Vagina (tissue), 2 donors: ENCODE results near the gene FGF21. TPM values are rescaled to one million over a fixed set of nuclear protein-coding genes. Genes with fewer than 3 reads are reported as not detected.
"Not testable (repeated sequence)": the region's sequence is repeated elsewhere in the genome, so short reads cannot be mapped to it uniquely, and the experiment has no call there.

ENCODE experiments used
- DNase-seq, 2 donors: peaks; one replicate each; pipeline ENCODE4 v3.0.0-alpha.2; 2017; ENCODE audit errors: extremely low spot score in 2 of 2
- H3K27ac ChIP-seq: fragments of 200-600 bp; sonication (generic); one replicate; pipeline ENCODE4 v1.5.1; 2019
- H3K27me3 ChIP-seq: fragments of 200-600 bp; sonication (generic); one replicate; pipeline ENCODE4 v1.5.1; 2019
- H3K36me3 ChIP-seq, 2 donors: fragments of 200-600 bp; sonication (generic); one replicate each; pipeline ENCODE4 v1.5.1; 2017 to 2019
- H3K4me1 ChIP-seq: fragments of 200-600 bp; sonication (generic); one replicate; pipeline ENCODE4 v1.5.1; 2019
- H3K4me3 ChIP-seq, 2 donors: fragments of 200-600 bp; sonication (generic); 1 replicate in 1 of 2; 2 replicates in 1 of 2; pipeline ENCODE4 v1.5.1; 2016 to 2019
- H3K9me3 ChIP-seq: fragments of 200-600 bp; sonication (generic); one replicate; pipeline ENCODE4 v1.5.1; 2019
- POLR2A ChIP-seq, 2 donors: fragments of 450-650 bp; IDR thresholded peaks; one replicate each; pipeline ENCODE4 v1.6.1; 2017; ENCODE audit warnings: antibody characterized with exemption in 2 of 2, mild to moderate bottlenecking in 2 of 2, moderate library complexity in 2 of 2
- POLR2AphosphoS5 ChIP-seq, 2 donors: sonication (generic); formaldehyde crosslinking; IDR thresholded peaks; one replicate each; pipeline ENCODE4 v1.9.0; 2017; ENCODE audit warnings: antibody characterized with exemption in 2 of 2, mild to moderate bottlenecking in 2 of 2, low read depth in 1 of 2; ENCODE audit not compliant: insufficient read depth in 1 of 2
- intact Hi-C: fragments of 100-400 bp; cut with DNase I; formaldehyde crosslinking; loops from one replicate; pipeline ENCODE4 v1.15.1; 2023
- total RNA-seq: library from RNA; depleted of rRNA; stranded (reverse); fragments of >200 nt; gene quantifications from one replicate; pipeline ENCODE4 v1.2.3, GENCODE V29; 2016
- TF ChIP-seq, protein P1 (sequence below), 3 experiments: fragments of 450-650 bp in 2 of 3; fragments of 200-600 bp in 1 of 3; sonication (generic) in 1 of 3; IDR thresholded peaks; one replicate each; pipeline ENCODE4 v1.5.1; 2017 to 2019; ENCODE audit warnings: antibody characterized with exemption in 3 of 3, mild to moderate bottlenecking in 2 of 3, moderate library complexity in 2 of 3

FGF21 gene
- total RNA-seq, 1 donor from 2014 or later: not detected

DNA sequence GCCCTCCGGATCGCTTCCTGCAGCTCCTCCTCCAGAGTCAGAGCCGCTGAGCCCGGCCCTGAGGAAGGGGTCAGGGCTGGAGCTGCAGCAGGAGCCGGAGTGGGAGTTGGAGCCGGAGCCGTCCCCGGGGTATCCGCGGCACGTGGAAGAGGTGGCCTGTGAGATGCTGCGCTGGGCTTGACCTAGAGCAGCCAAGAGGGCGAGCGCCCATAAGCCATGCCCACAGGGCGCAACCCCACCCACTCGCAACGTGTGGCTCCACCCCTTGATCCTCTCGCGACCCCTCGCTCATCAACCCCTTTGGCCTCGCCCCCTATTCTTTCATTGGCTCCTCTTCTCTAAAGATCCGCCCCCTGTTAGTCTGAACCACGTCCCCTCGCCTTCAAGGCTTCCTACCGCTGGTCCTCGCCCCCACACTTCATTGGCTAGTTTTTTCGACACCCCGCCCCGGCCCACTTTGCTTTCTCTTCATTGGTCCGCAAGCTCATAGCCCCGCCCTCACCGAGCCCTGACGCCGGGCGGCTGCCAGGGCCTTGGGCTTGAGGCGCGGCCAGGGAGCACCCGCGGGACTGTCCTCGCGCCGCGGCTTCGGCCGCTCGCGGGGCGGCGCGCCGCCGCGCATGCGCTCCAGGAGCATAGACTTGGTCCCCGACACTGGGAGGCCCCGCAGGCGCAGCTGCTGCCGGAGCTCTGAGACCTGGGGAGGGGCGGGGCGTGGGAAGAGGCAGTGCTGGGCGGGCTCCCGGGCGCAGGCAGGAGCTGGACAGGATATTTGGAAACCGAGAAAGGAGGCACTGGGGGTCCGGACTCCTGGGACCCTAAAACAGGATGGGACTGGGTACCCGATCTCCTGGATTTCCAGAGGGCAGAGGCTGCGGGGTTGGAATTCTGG is 41.2 kb upstream of the FGF21 start:
- intact Hi-C loops: no loop called here
- H3K27me3 ChIP-seq: no peaks in the 10 kb centered on the region
- peaks cover 54% of the 10 kb centered on the region for H3K4me1 ChIP-seq
- H3K4me3 ChIP-seq: peak overlapping the region; percentile 62 to 79
- H3K9me3 ChIP-seq: no peaks in the 10 kb centered on the region
- no peaks in the 10 kb centered on the region for H3K36me3 ChIP-seq
- peak; percentile 99 to 100 for DNase-seq
- TF ChIP-seq POLR2A (IDR thresholded peaks at IDR 0.05): peak in 1 of 2 donors; percentile 58
- TF ChIP-seq POLR2AphosphoS5 (IDR thresholded peaks at IDR 0.05; ENCODE audit: insufficient read depth in 1 of 2, low read depth in 1 of 2): peak; percentile 63 to 72
- TF ChIP-seq, protein P1, sequence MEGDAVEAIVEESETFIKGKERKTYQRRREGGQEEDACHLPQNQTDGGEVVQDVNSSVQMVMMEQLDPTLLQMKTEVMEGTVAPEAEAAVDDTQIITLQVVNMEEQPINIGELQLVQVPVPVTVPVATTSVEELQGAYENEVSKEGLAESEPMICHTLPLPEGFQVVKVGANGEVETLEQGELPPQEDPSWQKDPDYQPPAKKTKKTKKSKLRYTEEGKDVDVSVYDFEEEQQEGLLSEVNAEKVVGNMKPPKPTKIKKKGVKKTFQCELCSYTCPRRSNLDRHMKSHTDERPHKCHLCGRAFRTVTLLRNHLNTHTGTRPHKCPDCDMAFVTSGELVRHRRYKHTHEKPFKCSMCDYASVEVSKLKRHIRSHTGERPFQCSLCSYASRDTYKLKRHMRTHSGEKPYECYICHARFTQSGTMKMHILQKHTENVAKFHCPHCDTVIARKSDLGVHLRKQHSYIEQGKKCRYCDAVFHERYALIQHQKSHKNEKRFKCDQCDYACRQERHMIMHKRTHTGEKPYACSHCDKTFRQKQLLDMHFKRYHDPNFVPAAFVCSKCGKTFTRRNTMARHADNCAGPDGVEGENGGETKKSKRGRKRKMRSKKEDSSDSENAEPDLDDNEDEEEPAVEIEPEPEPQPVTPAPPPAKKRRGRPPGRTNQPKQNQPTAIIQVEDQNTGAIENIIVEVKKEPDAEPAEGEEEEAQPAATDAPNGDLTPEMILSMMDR (IDR thresholded peaks at IDR 0.05): no peak
- H3K27ac ChIP-seq: peak overlapping the region; percentile 95

DNA sequence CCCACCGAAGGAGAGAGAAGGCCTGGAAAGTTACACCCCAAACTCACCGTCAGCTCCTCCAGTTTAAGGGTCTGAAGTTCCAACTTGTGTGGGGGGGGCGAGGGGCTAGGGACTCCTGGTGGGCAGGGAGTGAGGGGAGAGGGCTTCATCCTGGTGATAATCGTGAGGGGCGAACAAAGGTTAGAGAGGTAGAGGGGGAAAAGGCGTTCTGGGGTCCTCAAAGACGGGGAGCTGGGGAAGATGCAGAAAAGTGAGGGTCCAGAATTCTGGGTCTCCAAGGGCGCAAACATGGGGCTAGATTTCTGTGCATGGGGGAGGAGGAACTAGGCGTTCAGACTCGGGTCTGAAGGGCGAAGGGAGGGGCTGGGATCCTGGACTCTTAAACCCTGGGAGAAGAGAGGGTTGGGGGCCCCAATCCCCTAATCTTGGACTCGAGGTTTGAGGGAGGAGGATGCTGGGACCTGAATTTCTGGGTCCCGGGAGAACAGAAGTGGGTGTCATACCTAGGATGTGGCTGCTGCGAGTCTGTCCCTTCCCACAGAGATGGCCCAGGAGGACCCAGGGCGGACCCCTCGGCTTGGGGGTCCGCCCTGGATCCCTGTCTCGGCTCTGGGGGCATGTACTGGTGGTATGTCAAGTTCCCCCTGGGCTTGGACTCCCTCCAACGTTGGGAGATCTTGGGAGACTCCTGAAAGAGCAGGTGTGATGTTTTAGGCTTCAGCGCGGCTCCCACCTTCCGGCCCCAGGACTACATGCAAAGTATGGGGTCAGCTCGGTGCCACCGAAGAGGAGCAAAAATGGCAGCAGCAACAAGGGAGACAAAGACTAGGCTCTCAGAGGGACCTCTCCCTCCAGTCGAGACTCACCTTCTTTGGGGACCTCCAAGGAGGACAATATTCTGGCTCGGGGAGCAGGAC is 40.3 kb upstream of the FGF21 start:
- peak overlapping the region; percentile 95 for H3K27ac ChIP-seq
- no peaks in the 10 kb centered on the region for H3K27me3 ChIP-seq
- peak overlapping the region; percentile 58 to 62 for H3K4me3 ChIP-seq
- no peaks in the 10 kb centered on the region for H3K36me3 ChIP-seq
- TF ChIP-seq, protein P1 (IDR thresholded peaks at IDR 0.05): no peak
- TF ChIP-seq POLR2A (IDR thresholded peaks at IDR 0.05) (no peak), POLR2AphosphoS5 (IDR thresholded peaks at IDR 0.05; ENCODE audit: insufficient read depth in 1 of 2, low read depth in 1 of 2) (no peak)
- no peaks in the 10 kb centered on the region for H3K9me3 ChIP-seq
- intact Hi-C loops: no loop called here
- no peak for DNase-seq
- peaks cover 62% of the 10 kb centered on the region for H3K4me1 ChIP-seq

DNA sequence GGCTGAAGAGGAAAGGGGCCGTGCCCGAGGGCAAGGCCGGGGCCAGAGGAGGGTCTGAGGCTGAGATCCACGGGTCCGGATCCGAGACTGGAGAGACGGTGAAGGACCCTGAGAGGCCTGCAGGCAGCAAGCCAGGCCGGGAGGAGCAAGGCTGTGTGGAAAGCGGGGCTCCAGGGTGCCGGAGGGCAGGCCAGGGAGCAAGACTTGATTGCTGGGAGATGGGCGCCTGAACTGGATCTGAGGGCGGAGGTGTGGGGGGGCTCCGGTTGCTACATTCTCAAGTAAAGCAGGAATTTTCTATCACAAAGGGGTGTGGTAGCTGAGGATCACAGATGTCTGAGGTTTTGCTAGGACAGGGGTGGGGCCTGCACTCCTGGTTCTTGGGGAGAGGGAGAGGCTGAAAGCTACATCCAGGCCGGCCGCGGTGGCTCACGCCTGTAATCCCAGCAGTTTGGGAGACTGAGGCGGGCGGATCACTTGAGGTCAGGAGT is 39.6 kb upstream of the FGF21 start:
- H3K36me3 ChIP-seq: no peaks in the 10 kb centered on the region
- H3K4me3 ChIP-seq: peak overlapping the region; percentile 58 to 62
- H3K9me3 ChIP-seq: no peaks in the 10 kb centered on the region
- H3K4me1 ChIP-seq: peaks cover 66% of the 10 kb centered on the region
- no peaks in the 10 kb centered on the region for H3K27me3 ChIP-seq
- intact Hi-C loops: no loop called here
- DNase-seq: no peak
- TF ChIP-seq POLR2A (IDR thresholded peaks at IDR 0.05) (no peak), POLR2AphosphoS5 (IDR thresholded peaks at IDR 0.05; ENCODE audit: insufficient read depth in 1 of 2, low read depth in 1 of 2) (peak in 1 of 2 donors; percentile 11)
- TF ChIP-seq, protein P1 (IDR thresholded peaks at IDR 0.05): no peak
- peak overlapping the region; percentile 95 for H3K27ac ChIP-seq

DNA sequence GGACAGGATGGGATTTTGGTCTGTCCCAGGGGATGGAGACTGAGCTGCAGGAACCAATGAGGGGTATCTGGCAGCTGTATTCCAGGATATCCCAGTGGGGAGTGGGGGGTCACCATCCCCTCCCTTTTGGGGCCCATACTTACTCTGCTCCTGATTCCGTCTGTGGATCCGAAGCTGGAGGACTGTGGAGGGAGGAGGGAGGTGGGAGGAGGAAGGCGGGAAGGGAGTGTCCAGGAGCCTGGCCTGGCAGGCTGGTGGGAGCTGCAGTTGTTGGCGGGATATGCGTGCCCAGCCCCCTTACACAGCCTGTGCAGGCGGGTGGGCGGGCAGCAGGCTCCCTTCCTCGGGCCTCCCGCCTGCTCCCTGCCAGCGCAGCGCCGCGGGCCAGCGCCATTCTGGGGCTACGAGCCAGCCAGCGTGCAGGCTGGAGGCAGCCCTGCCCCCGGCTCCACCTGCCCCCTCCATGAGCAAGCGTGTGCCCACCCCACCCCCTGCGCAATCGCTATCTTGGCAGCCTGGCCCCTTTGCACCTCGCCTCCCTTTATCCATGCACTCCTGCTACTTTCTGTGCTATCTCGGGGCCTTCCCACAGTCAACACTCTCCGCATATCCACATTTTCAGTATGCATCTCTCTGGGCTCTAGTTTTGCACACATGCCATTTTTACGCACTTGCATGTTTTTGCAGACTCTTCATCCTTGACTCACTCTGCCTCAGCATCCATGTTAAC is 38.6 kb upstream of the FGF21 start:
- Histone ChIP-seq H3K27ac (peak overlapping the region; percentile 95), H3K4me1 (peaks cover 66% of the 10 kb centered on the region), H3K36me3 (no peaks in the 10 kb centered on the region), H3K27me3 (no peaks in the 10 kb centered on the region), H3K4me3 (peak overlapping the region; percentile 43 to 62), H3K9me3 (no peaks in the 10 kb centered on the region)
- TF ChIP-seq POLR2AphosphoS5 (IDR thresholded peaks at IDR 0.05; ENCODE audit: insufficient read depth in 1 of 2, low read depth in 1 of 2) (peak in 1 of 2 donors; percentile 50), POLR2A (IDR thresholded peaks at IDR 0.05) (no peak)
- intact Hi-C loops: no loop called here
- DNase-seq: no peak

DNA sequence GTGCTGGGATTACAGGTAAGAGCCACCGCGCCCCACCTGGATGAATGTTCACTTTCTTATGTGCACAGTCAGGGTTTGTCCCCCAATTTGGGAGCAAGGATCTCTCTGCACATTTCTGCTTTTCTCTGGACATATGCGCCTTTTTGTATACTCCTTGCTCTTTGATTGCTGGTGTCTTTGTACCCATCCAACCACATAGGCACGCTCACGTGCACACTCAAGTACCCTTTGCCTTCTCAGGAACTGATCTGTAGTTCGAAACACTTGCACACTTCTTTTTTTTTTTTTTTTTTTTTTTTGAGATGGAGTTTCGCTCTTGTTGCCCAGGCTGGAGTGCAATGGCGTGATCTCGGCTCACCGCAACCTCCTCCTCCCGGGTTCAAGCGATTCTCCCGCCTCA is 37.2 kb upstream of the FGF21 start:
- DNase-seq, intact Hi-C loops, H3K27me3 ChIP-seq, H3K4me3 ChIP-seq, H3K9me3 ChIP-seq, H3K36me3 ChIP-seq: not testable (repeated sequence)
- peak overlapping the region; percentile 37 for H3K27ac ChIP-seq
- peaks cover 61% of the 10 kb centered on the region for H3K4me1 ChIP-seq
